ENCODE results near the gene SUPT6H. TPM values are rescaled to one million over a fixed set of nuclear protein-coding genes. Genes with fewer than 3 reads are reported as not detected.

The SUPT6H gene
- total RNA-seq, 6 experiments from 2014 or later = 72.7 to 79.7 (median 74.0) TPM

GRCh38 chr17:28738680-28739384 is 76.8 kb downstream of the SUPT6H start:
- H3K4me3 Mint-ChIP-seq = no peak overlapping the region
- TF ChIP-seq CTCF (IDR thresholded peaks at IDR 0.05) = no peak
- DNase-seq = no peak
- peaks cover 8% of the 10 kb centered on the region for H3K9me3 Mint-ChIP-seq
- peaks cover 16% of the 10 kb centered on the region for H3K4me1 Mint-ChIP-seq (ENCODE audit: low read depth)
- no peak overlapping the region; the same call in 1 of the 2 replicates for H3K27ac Mint-ChIP-seq
- H3K27me3 Mint-ChIP-seq (ENCODE audit: insufficient read depth) = no peaks in the 10 kb centered on the region; the same call in 1 of the 2 replicates
- peaks cover 10% of the 10 kb centered on the region for H3K36me3 Mint-ChIP-seq (ENCODE audit: low read depth)

GRCh38 chr17:28740406-28741357 is 78.7 kb downstream of the SUPT6H start:
- Mint-ChIP-seq H3K27ac (no peak overlapping the region), H3K4me1 (ENCODE audit: low read depth) (peaks cover 11% of the 10 kb centered on the region), H3K9me3 (peaks cover 8% of the 10 kb centered on the region), H3K4me3 (no peak overlapping the region), H3K36me3 (ENCODE audit: low read depth) (peaks cover 10% of the 10 kb centered on the region), H3K27me3 (ENCODE audit: insufficient read depth) (peaks cover 5% of the 10 kb centered on the region)
- TF ChIP-seq CTCF (IDR thresholded peaks at IDR 0.05) = no peak
- no peak for DNase-seq

GRCh38 chr17:28741358-28742349 is 79.6 kb downstream of the SUPT6H start:
- H3K36me3 Mint-ChIP-seq (ENCODE audit: low read depth) = peaks cover 15% of the 10 kb centered on the region
- TF ChIP-seq CTCF (IDR thresholded peaks at IDR 0.05) = no peak
- peaks cover 5% of the 10 kb centered on the region for H3K27me3 Mint-ChIP-seq (ENCODE audit: insufficient read depth)
- peaks cover 8% of the 10 kb centered on the region for H3K9me3 Mint-ChIP-seq
- H3K4me1 Mint-ChIP-seq (ENCODE audit: low read depth) = peaks cover 21% of the 10 kb centered on the region
- H3K27ac Mint-ChIP-seq = peak overlapping the region; percentile 96; the same call in 1 of the 2 replicates
- peak overlapping the region; percentile 15; the same call in 1 of the 2 replicates for H3K4me3 Mint-ChIP-seq
- no peak for DNase-seq

- peaks cover 8% of the 10 kb centered on the region for H3K9me3 Mint-ChIP-seq
- H3K4me1 Mint-ChIP-seq (ENCODE audit: low read depth) = peaks cover 21% of the 10 kb centered on the region
- no peak for TF ChIP-seq CTCF (IDR thresholded peaks at IDR 0.05)
- H3K27ac Mint-ChIP-seq = peak within 1 kb of the TSS; percentile 96
- peaks cover 15% of the 10 kb centered on the region for H3K36me3 Mint-ChIP-seq (ENCODE audit: low read depth)
- peaks cover 5% of the 10 kb centered on the region for H3K27me3 Mint-ChIP-seq (ENCODE audit: insufficient read depth)
- H3K4me3 Mint-ChIP-seq = peak within 1 kb of the TSS; percentile 96
- peak; percentile 93 for DNase-seq
These were observed 81.5 kb downstream of the SUPT6H start, which contains the start of gene TRAF4 for GRCh38 chr17:28743243-28744103. TRAF4 (plus strand) TSS chr17:28744011; CDS start chr17:28744113, 102 bp downstream.

All from HFFc6 (cell line).